ENCODE results near the gene KCNN3.

DNA sequence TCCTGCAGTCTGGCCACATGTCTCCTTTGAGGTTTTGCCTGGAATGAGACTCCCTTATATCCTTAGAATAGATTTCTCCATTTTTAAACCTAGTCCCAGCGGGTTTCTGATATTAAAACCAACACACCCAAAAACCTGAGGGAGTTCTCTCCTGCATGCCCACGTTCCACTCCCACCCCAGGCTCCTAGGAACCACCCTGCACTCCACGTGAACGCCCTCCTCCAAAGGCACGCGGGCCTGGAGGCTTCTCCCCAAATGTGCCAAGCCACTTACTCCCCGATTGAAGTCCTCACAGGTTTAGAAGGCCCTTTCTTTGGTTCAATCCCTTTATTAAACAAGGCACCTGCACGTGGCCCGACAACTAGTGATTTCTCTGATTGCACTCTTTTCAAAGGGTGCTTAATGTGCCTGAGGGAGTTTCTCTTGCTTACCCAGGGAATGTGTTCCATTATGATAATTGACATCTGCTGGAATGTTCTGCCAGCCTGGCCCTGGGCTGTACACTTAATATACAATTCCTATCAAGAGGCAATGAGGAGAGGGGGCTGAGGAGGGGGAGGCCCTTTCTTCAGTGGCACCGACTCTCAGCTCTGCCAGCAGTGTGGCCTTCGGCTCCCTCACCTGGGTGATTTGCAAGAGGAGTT, 157.8 kb downstream of the KCNN3 start:
- TF ChIP-seq, protein P1, sequence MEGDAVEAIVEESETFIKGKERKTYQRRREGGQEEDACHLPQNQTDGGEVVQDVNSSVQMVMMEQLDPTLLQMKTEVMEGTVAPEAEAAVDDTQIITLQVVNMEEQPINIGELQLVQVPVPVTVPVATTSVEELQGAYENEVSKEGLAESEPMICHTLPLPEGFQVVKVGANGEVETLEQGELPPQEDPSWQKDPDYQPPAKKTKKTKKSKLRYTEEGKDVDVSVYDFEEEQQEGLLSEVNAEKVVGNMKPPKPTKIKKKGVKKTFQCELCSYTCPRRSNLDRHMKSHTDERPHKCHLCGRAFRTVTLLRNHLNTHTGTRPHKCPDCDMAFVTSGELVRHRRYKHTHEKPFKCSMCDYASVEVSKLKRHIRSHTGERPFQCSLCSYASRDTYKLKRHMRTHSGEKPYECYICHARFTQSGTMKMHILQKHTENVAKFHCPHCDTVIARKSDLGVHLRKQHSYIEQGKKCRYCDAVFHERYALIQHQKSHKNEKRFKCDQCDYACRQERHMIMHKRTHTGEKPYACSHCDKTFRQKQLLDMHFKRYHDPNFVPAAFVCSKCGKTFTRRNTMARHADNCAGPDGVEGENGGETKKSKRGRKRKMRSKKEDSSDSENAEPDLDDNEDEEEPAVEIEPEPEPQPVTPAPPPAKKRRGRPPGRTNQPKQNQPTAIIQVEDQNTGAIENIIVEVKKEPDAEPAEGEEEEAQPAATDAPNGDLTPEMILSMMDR (IDR thresholded peaks at IDR 0.05; ENCODE audit: low read depth, low read length): no peak
- TF ChIP-seq POLR2A (IDR thresholded peaks at IDR 0.05; ENCODE audit: extremely low read depth, insufficient read length) (no peak), MYC (IDR thresholded peaks at IDR 0.05; ENCODE audit: low read depth, low read length) (no peak)
- TF ChIP-seq, protein P2, sequence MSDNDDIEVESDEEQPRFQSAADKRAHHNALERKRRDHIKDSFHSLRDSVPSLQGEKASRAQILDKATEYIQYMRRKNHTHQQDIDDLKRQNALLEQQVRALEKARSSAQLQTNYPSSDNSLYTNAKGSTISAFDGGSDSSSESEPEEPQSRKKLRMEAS (IDR thresholded peaks at IDR 0.05; ENCODE audit: low read depth, low read length): no peak
